ENCODE results near the gene CASP4.

GRCh38 chr11:104895634-104896033, 72.7 kb downstream of the CASP4 start:
- TF ChIP-seq CTCF (IDR thresholded peaks at IDR 0.05 in 8 of 11, conservative IDR thresholded peaks at IDR 0.05 in 3 of 11): no peak
- no peak for TF ChIP-seq POLR2A (IDR thresholded peaks at IDR 0.05)
- no peak for TF ChIP-seq POLR2AphosphoS5 (IDR thresholded peaks at IDR 0.05)
